SK-N-SH treated with all-trans-retinoic acid at 6 μM for 48 hours (cell line): ENCODE measurements around the gene MYBPC3.

Experiments
- ARNTL ChIP-seq: fragments of 450-650 bp; formaldehyde crosslinking; IDR thresholded peaks from 2 replicates; pipeline ENCODE4 v1.5.0; 2020; ENCODE audit warnings: low read depth, mild to moderate bottlenecking, moderate library complexity, borderline replicate concordance
- ESRRG ChIP-seq: fragments of 250-450 bp; sonication (Bioruptor Pico); IDR thresholded peaks from 2 replicates; pipeline ENCODE4 v1.6.1; 2021; ENCODE audit warnings: mild to moderate bottlenecking
- RARB ChIP-seq: fragments of 250-450 bp; sonication (Bioruptor Pico); IDR thresholded peaks from 2 replicates; pipeline ENCODE4 v1.8.0; 2021; ENCODE audit warnings: mild to moderate bottlenecking, moderate library complexity
- SNAI2 ChIP-seq: fragments of 250-450 bp; sonication (Bioruptor Pico); IDR thresholded peaks from 2 replicates; pipeline ENCODE4 v1.5.0; 2020; ENCODE audit warnings: mild to moderate bottlenecking, moderate library complexity
- ZFP3 ChIP-seq: fragments of 250-450 bp; sonication (Bioruptor Pico); IDR thresholded peaks from 2 replicates; pipeline ENCODE4 v1.5.0; 2020; ENCODE audit warnings: mild to moderate bottlenecking, moderate library complexity
- TF ChIP-seq, protein P1 (sequence below): fragments of 250-450 bp; sonication (Bioruptor Pico); IDR thresholded peaks from 2 replicates; pipeline ENCODE4 v1.8.0; 2021; ENCODE audit warnings: low read depth, mild to moderate bottlenecking, moderate library complexity, borderline replicate concordance
- TF ChIP-seq, protein P2 (sequence below): fragments of 250-450 bp; sonication (Bioruptor Pico); IDR thresholded peaks from 2 replicates; pipeline ENCODE4 v1.8.0; 2020; ENCODE audit warnings: mild to moderate bottlenecking, moderate library complexity, borderline replicate concordance

DNA sequence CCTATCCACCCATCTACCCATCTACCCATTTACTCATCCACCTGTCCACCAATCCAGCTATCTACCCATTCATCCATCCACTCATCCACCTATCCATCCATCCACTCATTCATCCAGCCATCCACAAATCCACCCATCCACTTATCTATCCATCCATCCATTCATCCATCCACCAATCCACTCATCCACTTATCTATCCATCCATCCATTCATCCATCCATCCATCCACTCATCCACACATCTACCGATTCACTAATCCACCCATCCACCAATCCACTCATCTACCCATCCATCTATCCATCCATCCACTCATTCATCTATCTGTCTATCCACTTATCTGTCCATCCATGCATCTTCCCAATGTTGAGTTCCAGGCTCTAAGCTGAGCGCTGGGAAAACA is 27.6 kb upstream of the MYBPC3 start:
- TF ChIP-seq, protein P1, sequence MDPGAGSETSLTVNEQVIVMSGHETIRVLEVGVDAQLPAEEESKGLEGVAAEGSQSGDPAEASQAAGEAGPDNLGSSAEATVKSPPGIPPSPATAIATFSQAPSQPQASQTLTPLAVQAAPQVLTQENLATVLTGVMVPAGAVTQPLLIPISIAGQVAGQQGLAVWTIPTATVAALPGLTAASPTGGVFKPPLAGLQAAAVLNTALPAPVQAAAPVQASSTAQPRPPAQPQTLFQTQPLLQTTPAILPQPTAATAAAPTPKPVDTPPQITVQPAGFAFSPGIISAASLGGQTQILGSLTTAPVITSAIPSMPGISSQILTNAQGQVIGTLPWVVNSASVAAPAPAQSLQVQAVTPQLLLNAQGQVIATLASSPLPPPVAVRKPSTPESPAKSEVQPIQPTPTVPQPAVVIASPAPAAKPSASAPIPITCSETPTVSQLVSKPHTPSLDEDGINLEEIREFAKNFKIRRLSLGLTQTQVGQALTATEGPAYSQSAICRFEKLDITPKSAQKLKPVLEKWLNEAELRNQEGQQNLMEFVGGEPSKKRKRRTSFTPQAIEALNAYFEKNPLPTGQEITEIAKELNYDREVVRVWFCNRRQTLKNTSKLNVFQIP (CRISPR knock-in tag): no peak
- no peak for TF ChIP-seq ZFP3
- TF ChIP-seq SNAI2 (CRISPR knock-in tag): no peak
- TF ChIP-seq, protein P2, sequence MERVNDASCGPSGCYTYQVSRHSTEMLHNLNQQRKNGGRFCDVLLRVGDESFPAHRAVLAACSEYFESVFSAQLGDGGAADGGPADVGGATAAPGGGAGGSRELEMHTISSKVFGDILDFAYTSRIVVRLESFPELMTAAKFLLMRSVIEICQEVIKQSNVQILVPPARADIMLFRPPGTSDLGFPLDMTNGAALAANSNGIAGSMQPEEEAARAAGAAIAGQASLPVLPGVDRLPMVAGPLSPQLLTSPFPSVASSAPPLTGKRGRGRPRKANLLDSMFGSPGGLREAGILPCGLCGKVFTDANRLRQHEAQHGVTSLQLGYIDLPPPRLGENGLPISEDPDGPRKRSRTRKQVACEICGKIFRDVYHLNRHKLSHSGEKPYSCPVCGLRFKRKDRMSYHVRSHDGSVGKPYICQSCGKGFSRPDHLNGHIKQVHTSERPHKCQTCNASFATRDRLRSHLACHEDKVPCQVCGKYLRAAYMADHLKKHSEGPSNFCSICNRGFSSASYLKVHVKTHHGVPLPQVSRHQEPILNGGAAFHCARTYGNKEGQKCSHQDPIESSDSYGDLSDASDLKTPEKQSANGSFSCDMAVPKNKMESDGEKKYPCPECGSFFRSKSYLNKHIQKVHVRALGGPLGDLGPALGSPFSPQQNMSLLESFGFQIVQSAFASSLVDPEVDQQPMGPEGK (CRISPR knock-in tag): no peak
- TF ChIP-seq ESRRG (CRISPR knock-in tag): no peak
- no peak for TF ChIP-seq ARNTL (CRISPR knock-in tag)
- no peak for TF ChIP-seq RARB (CRISPR knock-in tag)
